AG09319 (cell line): ENCODE measurements around the gene GNG7.
A peak's percentile ranks its signal among the peaks of the same experiment; 100 is the strongest.
"Not testable (repeated sequence)": the region's sequence is repeated elsewhere in the genome, so short reads cannot be mapped to it uniquely, and the experiment has no call there.

Experiments used
- DNase-seq: peaks from one replicate; pipeline ENCODE4 v3.0.0-alpha.2; 2010; ENCODE audit warnings: low read depth; ENCODE audit errors: extremely low read depth
- TF ChIP-seq, protein P1 (sequence below): IDR thresholded peaks from 2 replicates; pipeline ENCODE4 v1.5.1; 2011; ENCODE audit warnings: low read depth, mild to moderate bottlenecking, inconsistent platforms, low read length, moderate library complexity

GNG7 gene

GRCh38 chr19:2650515-2650914 lies 52.0 kb downstream of the GNG7 start:
- TF ChIP-seq, protein P1, sequence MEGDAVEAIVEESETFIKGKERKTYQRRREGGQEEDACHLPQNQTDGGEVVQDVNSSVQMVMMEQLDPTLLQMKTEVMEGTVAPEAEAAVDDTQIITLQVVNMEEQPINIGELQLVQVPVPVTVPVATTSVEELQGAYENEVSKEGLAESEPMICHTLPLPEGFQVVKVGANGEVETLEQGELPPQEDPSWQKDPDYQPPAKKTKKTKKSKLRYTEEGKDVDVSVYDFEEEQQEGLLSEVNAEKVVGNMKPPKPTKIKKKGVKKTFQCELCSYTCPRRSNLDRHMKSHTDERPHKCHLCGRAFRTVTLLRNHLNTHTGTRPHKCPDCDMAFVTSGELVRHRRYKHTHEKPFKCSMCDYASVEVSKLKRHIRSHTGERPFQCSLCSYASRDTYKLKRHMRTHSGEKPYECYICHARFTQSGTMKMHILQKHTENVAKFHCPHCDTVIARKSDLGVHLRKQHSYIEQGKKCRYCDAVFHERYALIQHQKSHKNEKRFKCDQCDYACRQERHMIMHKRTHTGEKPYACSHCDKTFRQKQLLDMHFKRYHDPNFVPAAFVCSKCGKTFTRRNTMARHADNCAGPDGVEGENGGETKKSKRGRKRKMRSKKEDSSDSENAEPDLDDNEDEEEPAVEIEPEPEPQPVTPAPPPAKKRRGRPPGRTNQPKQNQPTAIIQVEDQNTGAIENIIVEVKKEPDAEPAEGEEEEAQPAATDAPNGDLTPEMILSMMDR, result no peak
- no peak for DNase-seq

- DNase-seq, result peak; percentile 49
- TF ChIP-seq, protein P1, result peak; percentile 75
These were observed 54.0 kb downstream of the GNG7 start for GRCh38 chr19:2648528-2648937.

DNA sequence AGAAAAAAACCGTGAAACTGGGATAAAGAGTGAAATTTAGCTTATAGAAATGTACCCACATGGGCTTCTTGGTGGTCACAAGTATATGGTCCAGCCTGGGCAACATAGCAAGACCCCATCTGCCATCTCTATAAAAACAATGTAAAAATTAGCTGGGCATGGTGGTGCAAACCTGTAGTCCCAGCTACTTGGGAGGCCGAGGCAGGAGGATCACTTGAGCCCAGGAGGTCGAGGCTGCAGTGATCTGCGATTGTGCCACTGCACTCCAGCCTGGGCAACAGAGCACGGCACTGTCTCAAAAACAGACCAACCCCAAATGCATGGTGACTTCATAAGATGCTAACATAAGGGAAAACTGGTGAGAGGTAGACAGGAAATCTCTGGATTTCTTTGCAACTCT lies 54.4 kb downstream of the GNG7 start:
- TF ChIP-seq, protein P1, result no peak
- no peak for DNase-seq

- no peak for DNase-seq
- TF ChIP-seq, protein P1, result no peak
These were observed 55.5 kb downstream of the GNG7 start for GRCh38 chr19:2646866-2647535.

DNA sequence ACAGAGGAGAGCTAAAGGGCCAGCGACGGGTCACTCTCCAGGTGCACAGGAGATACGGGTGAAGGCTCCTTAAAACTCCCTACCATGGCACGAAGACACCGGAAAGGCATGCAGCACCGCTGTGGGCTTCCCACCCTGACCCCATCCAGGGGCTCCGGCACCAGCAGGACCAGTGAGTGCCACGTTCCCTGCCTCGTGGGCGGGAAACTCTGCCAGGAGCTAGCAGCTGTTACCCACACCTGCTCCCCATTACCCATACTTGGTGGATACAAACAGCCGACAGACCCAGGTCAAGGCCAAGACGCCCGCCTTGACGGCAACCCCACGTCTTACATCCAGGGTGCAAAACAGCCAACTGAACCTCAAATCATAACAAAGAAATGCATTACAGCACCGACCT lies 56.7 kb downstream of the GNG7 start:
- DNase-seq, result no peak
- TF ChIP-seq, protein P1, result no peak

GRCh38 chr19:2643123-2643737 lies 59.3 kb downstream of the GNG7 start:
- not testable (repeated sequence) for DNase-seq

DNA sequence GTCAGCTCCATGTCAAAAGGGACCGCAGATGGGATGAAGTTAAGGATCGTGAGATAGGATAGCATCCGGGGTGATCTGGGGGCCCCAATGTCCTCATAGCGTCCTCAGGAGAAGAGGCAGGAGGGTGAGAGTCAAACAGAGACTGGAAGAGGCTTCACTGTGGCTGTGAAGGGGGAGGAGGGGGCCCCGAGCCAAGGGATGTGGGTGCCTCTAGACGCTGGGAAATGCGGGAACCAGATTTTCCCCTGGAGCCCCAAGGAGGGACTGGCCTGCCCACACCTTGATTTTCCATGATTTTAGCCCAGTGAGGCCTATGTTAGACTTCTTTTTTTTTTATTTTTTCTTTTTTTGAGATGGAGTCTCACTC lies 61.2 kb downstream of the GNG7 start:
- no peak for DNase-seq
- TF ChIP-seq, protein P1, result no peak
